ENCODE measurements around the gene TIMM8A. TPM values are rescaled to one million over a fixed set of nuclear protein-coding genes. Genes with fewer than 3 reads are reported as not detected.

Gene TIMM8A
- total RNA-seq, 1 donor from 2014 or later: 22.1 TPM

DNA sequence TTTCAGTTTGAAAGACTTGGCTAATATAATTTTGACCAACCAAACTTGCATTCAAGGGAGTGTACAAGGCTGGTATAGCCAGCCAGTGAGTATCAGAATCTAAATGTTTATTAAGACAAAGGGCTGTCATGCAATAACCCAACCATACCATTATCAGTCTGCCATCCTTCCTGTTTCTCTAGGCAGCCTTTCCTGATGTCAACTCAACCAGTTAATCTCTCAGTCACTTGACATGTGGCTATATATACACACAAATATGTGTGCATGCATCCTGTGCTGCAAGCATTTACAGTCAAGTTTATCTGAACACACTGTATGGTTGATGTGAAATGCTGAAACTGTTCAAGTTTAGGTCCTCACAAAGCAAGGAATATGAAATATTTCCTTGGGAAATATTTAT is 20.3 kb upstream of the TIMM8A start:
- no peaks in the 10 kb centered on the region for H3K36me3 Mint-ChIP-seq
- H3K4me3 Mint-ChIP-seq: no peak overlapping the region
- TF ChIP-seq, protein P1, sequence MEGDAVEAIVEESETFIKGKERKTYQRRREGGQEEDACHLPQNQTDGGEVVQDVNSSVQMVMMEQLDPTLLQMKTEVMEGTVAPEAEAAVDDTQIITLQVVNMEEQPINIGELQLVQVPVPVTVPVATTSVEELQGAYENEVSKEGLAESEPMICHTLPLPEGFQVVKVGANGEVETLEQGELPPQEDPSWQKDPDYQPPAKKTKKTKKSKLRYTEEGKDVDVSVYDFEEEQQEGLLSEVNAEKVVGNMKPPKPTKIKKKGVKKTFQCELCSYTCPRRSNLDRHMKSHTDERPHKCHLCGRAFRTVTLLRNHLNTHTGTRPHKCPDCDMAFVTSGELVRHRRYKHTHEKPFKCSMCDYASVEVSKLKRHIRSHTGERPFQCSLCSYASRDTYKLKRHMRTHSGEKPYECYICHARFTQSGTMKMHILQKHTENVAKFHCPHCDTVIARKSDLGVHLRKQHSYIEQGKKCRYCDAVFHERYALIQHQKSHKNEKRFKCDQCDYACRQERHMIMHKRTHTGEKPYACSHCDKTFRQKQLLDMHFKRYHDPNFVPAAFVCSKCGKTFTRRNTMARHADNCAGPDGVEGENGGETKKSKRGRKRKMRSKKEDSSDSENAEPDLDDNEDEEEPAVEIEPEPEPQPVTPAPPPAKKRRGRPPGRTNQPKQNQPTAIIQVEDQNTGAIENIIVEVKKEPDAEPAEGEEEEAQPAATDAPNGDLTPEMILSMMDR (conservative IDR thresholded peaks at IDR 0.05): no peak
- no peak for DNase-seq (ENCODE audit: extremely low spot score, unreplicated experiment)
- H3K4me1 Mint-ChIP-seq (ENCODE audit: unreplicated experiment): no peaks in the 10 kb centered on the region
- H3K27me3 Mint-ChIP-seq: no peaks in the 10 kb centered on the region
- H3K9me3 Mint-ChIP-seq: no peaks in the 10 kb centered on the region
- H3K27ac Mint-ChIP-seq: no peak overlapping the region

DNA sequence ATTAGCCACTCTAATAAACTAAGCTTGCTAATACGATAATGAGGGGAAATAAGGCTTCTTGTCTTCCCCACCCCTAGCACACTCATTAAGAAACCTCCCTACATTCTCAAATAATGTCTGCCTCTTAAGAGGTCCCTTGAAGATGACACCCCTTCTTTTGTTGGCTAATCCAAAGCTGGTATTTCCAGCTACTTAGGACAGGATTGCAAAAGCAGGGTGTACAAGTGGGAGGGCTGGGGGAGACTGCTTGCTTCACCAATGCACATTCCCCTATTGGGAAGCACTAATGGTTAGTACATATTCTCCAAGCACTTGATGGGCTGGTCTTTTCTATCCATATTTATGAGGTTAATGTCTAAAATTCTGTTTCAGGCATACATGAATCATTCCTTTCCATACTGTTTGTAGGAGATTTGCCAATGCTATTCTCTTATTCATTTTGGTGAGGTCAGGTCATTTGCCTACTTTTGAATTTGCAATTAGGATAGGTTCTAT is 16.8 kb upstream of the TIMM8A start:
- no peak overlapping the region for H3K27ac Mint-ChIP-seq
- DNase-seq (ENCODE audit: extremely low spot score, unreplicated experiment): no peak
- H3K9me3 Mint-ChIP-seq: peaks cover 4% of the 10 kb centered on the region
- TF ChIP-seq, protein P1 (conservative IDR thresholded peaks at IDR 0.05): no peak
- H3K4me3 Mint-ChIP-seq: no peak overlapping the region
- no peaks in the 10 kb centered on the region for H3K4me1 Mint-ChIP-seq (ENCODE audit: unreplicated experiment)
- H3K36me3 Mint-ChIP-seq: no peaks in the 10 kb centered on the region
- H3K27me3 Mint-ChIP-seq: no peaks in the 10 kb centered on the region

DNA sequence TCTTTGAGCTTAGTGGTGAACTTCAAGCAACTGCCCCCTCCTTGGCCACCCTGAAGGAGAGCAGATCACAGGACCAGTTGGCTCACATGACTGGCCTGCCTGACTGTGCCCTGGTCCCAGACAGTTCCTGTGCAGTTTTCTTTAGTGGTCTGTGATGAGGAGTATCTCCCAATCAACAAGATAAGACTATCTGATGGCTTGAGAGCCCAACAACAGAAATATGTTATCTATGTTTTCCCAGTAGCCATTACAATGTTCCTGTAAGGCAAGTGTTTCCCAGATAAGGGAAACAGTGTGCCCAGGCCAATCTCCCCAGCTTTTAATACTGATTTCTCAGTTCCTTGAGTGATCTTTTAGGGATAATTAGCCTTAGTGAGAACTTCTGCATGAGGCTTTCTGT is 14.2 kb upstream of the TIMM8A start:
- DNase-seq (ENCODE audit: extremely low spot score, unreplicated experiment): no peak
- Mint-ChIP-seq H3K36me3 (no peaks in the 10 kb centered on the region), H3K9me3 (peaks cover 4% of the 10 kb centered on the region), H3K4me1 (ENCODE audit: unreplicated experiment) (no peaks in the 10 kb centered on the region), H3K27me3 (no peaks in the 10 kb centered on the region), H3K27ac (no peak overlapping the region), H3K4me3 (no peak overlapping the region)
- TF ChIP-seq, protein P1 (conservative IDR thresholded peaks at IDR 0.05): no peak

DNA sequence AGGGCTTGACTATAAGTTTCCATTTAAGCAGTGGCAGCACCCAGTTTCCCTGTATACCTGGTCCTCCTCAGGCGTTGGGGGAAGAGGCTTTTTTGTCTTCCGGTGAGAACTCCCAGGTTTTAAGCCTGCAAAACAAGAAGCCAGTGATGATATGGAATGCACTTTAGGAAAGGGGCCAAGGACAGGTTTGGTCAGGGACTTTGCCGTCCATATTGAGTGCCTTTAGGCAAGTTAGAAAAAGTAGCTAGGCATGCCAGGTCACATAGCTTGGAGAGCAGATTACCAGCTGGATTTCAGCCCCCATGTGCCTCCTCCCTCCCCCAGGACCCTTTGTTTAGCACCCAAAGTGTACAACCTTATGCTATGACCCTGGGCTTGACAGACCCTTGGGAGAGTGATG is 13.6 kb upstream of the TIMM8A start:
- no peaks in the 10 kb centered on the region for H3K4me1 Mint-ChIP-seq (ENCODE audit: unreplicated experiment)
- H3K27me3 Mint-ChIP-seq: no peaks in the 10 kb centered on the region
- TF ChIP-seq, protein P1 (conservative IDR thresholded peaks at IDR 0.05): no peak
- H3K9me3 Mint-ChIP-seq: peaks cover 4% of the 10 kb centered on the region
- DNase-seq (ENCODE audit: extremely low spot score, unreplicated experiment): no peak
- no peak overlapping the region for H3K27ac Mint-ChIP-seq
- no peaks in the 10 kb centered on the region for H3K36me3 Mint-ChIP-seq
- H3K4me3 Mint-ChIP-seq: no peak overlapping the region

DNA sequence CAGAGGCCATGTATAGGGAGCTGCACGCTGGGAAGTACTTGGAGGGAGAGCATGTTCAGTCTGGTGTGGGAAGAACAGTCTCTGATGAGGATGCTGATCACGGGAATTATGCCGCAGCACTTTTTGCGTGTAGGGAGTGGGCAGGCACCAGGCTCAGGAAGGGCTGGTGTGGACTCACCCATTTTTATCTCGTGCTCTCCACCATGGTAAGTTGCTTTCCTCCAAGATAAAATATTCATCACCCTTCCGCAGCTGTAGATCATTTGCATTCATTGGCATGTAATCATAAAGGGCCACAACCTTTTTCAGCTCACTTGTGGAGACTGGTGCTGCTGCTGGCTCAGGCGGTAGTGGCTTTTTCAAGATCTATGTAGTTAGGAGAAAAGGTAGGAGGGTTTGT is 11.8 kb upstream of the TIMM8A start:
- H3K4me1 Mint-ChIP-seq (ENCODE audit: unreplicated experiment): no peaks in the 10 kb centered on the region
- no peaks in the 10 kb centered on the region for H3K27me3 Mint-ChIP-seq
- TF ChIP-seq, protein P1 (conservative IDR thresholded peaks at IDR 0.05): no peak
- H3K27ac Mint-ChIP-seq: no peak overlapping the region
- peaks cover 4% of the 10 kb centered on the region for H3K9me3 Mint-ChIP-seq
- no peaks in the 10 kb centered on the region for H3K36me3 Mint-ChIP-seq
- H3K4me3 Mint-ChIP-seq: no peak overlapping the region
- no peak for DNase-seq (ENCODE audit: extremely low spot score, unreplicated experiment)

DNA sequence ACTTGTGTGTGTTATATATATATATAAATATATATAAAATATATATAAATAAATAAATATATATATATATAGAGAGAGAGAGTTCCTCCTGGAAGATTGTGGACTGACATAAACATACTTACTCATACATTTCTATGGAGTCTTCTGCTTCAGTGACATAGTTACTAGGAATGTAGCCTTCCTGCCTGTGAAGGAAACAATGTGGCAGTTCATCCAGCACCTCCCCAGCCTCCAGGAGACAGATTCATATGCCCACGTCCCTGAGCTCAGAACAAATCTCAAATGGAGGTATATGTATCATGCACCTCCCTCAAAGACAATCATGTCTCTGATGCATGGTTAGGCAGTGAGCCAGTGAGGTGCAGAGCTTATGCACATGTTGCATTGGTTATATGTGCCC is 11.4 kb upstream of the TIMM8A start:
- H3K9me3 Mint-ChIP-seq: peaks cover 4% of the 10 kb centered on the region
- no peaks in the 10 kb centered on the region for H3K27me3 Mint-ChIP-seq
- H3K4me3 Mint-ChIP-seq: no peak overlapping the region
- H3K36me3 Mint-ChIP-seq: no peaks in the 10 kb centered on the region
- no peaks in the 10 kb centered on the region for H3K4me1 Mint-ChIP-seq (ENCODE audit: unreplicated experiment)
- no peak for DNase-seq (ENCODE audit: extremely low spot score, unreplicated experiment)
- no peak overlapping the region for H3K27ac Mint-ChIP-seq
- TF ChIP-seq, protein P1 (conservative IDR thresholded peaks at IDR 0.05): no peak

All from type B pancreatic cell (in vitro differentiated cells).